Vagina (tissue), 2 donors: Measurements from ENCODE around the gene CTBP2.

Experiments used
- CTCF ChIP-seq, 3 experiments: fragments of 450-650 bp in 2 of 3; fragments of 200-600 bp in 1 of 3; sonication (generic) in 1 of 3; IDR thresholded peaks; one replicate each; pipeline ENCODE4 v1.5.1; 2017 to 2019; ENCODE audit warnings: antibody characterized with exemption in 3 of 3, mild to moderate bottlenecking in 2 of 3, moderate library complexity in 2 of 3
- POLR2A ChIP-seq, 2 donors: fragments of 450-650 bp; IDR thresholded peaks; one replicate each; pipeline ENCODE4 v1.6.1; 2017; ENCODE audit warnings: antibody characterized with exemption in 2 of 2, mild to moderate bottlenecking in 2 of 2, moderate library complexity in 2 of 2
- POLR2AphosphoS5 ChIP-seq, 2 donors: sonication (generic); formaldehyde crosslinking; IDR thresholded peaks; one replicate each; pipeline ENCODE4 v1.9.0; 2017; ENCODE audit warnings: antibody characterized with exemption in 2 of 2, mild to moderate bottlenecking in 2 of 2, low read depth in 1 of 2; ENCODE audit not compliant: insufficient read depth in 1 of 2

- TF ChIP-seq CTCF (IDR thresholded peaks at IDR 0.05) (no peak), POLR2AphosphoS5 (IDR thresholded peaks at IDR 0.05; ENCODE audit: insufficient read depth in 1 of 2, low read depth in 1 of 2) (no peak), POLR2A (IDR thresholded peaks at IDR 0.05) (no peak)
Measured at GRCh38 chr10:125054216-125054615, 106.1 kb downstream of the CTBP2 start.
